Mesodermal cell (in vitro differentiated cells): ENCODE data around the gene CCDC85C.

Experiments used
- H3K27ac ChIP-seq: 2 replicates; pipeline ENCODE4 v1.7.0; 2013; ENCODE audit warnings: mild to moderate bottlenecking, low read depth, low read length, moderate library complexity; ENCODE audit not compliant: severe bottlenecking
- H3K36me3 ChIP-seq: 2 replicates; pipeline ENCODE4 v1.7.1; 2013; ENCODE audit warnings: mild to moderate bottlenecking, low read length, moderate library complexity; ENCODE audit not compliant: control insufficient read depth, insufficient read depth
- H3K4me1 ChIP-seq: one replicate; pipeline ENCODE4 v1.7.1; 2013; ENCODE audit warnings: mild to moderate bottlenecking, low read length; ENCODE audit not compliant: insufficient read depth, control insufficient read depth, poor library complexity, severe bottlenecking
- H3K4me3 ChIP-seq: 2 replicates; pipeline ENCODE4 v1.7.0; 2013; ENCODE audit warnings: low read length, control low read depth, mild to moderate bottlenecking; ENCODE audit not compliant: insufficient read depth, poor library complexity, severe bottlenecking; ENCODE audit errors: extremely low read depth
- H3K9me3 ChIP-seq: 2 replicates; pipeline ENCODE4 v1.7.1; 2013; ENCODE audit warnings: mild to moderate bottlenecking, low read length, moderate library complexity; ENCODE audit not compliant: control insufficient read depth
- WGBS, 2 experiments: methylation state at CpG; one replicate each; pipeline ENCODE4 v1.1.5; 2013; ENCODE audit warnings: missing lambda C conversion rate in 2 of 2; ENCODE audit not compliant: insufficient coverage in 2 of 2; 5-methylcytosine and 5-hydroxymethylcytosine counted together

The CCDC85C gene

DNA sequence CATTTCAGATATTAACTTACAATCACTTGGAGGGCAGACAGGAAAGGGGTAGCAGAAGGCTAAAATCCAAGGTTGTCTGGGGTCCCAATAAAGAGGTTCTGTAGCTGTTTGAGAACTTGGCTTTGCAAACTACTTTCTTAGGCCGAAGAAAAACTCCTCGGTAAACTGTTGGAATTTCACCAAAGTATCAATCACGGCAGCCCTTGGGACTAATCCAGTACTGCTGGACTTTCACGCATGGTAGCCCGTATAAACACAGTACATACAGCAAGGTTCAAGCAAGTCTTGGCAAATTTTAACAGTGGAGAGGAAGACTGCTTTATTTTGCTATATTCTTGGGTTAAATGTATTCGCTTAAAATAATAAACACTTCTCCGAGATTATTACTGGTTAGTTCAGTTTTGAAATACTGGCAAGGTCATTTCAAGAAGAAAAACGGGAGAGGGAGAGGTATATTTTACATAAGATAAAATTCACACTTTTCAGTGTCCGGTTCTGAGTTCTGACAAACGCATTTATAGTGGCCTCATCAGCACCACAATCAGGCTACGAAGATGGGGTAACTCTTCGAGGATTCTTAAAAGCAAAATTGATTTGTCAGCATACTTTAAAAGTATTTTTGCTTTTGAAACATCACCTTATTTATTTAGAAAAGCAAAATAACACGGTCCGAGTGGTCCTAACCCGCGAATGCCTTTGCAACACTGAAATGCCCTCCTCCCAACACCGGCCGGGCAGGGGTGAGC lies 124.7 kb downstream of the CCDC85C start:
- Histone ChIP-seq H3K9me3 (no peaks in the 10 kb centered on the region), H3K36me3 (no peaks in the 10 kb centered on the region), H3K4me1 (peaks cover 39% of the 10 kb centered on the region), H3K4me3 (peak overlapping the region; percentile 98), H3K27ac (peak overlapping the region; percentile 64)
- WGBS, 2 experiments: 31 to 38% methylated on average over 11 to 12 of the region's 18 CpGs

GRCh38 chr14:99478128-99478527 lies 125.9 kb downstream of the CCDC85C start:
- Histone ChIP-seq H3K4me3 (no peak overlapping the region), H3K27ac (no peak overlapping the region), H3K4me1 (peaks cover 31% of the 10 kb centered on the region), H3K9me3 (no peaks in the 10 kb centered on the region), H3K36me3 (no peaks in the 10 kb centered on the region)
- WGBS, 2 experiments: 83 to 90% methylated on average over 1 to 2 of the region's 4 CpGs

DNA sequence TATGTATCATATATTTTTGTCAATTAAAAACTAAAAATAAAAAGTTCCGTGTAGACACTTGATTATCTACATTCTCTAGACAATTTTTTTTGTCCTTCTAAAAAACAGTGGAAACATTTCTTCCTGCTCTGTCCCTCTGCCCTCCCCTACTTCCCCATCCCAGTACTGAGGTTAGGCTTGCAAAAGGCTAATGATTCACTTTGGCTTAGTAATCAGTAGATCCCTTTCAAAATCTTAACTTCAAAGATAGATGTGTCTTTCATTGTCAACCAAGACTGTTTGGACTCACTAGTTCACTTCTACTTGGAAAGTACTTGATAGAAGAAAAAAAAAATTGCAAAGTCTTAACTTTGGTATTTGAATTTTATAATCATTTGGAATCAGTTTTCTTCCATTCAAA lies 127.1 kb downstream of the CCDC85C start:
- WGBS, 2 experiments: 100% methylated on average over 1 of the region's 1 CpG; no CpG with 5 or more reads in 1 of the 2 experiments
- Histone ChIP-seq H3K4me3 (no peak overlapping the region), H3K4me1 (peaks cover 24% of the 10 kb centered on the region), H3K9me3 (no peaks in the 10 kb centered on the region), H3K27ac (no peak overlapping the region), H3K36me3 (no peaks in the 10 kb centered on the region)

GRCh38 chr14:99475660-99476059 lies 128.3 kb downstream of the CCDC85C start:
- H3K4me3 ChIP-seq: no peak overlapping the region
- WGBS, 2 experiments: 88 to 100% methylated on average over 1 of the region's 2 CpGs
- H3K27ac ChIP-seq: no peak overlapping the region
- H3K4me1 ChIP-seq: peaks cover 24% of the 10 kb centered on the region
- H3K9me3 ChIP-seq: no peaks in the 10 kb centered on the region
- no peaks in the 10 kb centered on the region for H3K36me3 ChIP-seq

DNA sequence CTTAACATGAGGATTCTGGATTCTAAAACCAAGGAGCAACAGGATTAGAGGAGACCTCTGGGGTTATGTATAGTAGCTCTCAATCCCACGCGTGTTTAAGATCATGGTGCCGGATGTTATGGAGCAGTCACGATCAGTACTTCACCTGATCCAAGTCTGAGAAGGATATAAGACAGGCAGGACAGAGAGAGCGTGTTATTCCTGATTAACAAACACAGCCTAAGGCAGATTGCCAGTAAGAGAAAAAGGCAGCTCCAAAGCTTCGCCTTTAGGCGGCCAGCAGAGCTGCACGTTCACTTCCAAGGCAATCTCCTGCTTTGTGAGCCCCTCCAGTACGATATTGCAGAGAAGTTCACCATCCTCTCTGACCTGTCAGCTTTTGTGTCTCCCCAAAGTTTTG lies 128.8 kb downstream of the CCDC85C start:
- Histone ChIP-seq H3K4me1 (peaks cover 24% of the 10 kb centered on the region), H3K9me3 (no peaks in the 10 kb centered on the region), H3K27ac (no peak overlapping the region), H3K4me3 (no peak overlapping the region), H3K36me3 (no peaks in the 10 kb centered on the region)
- 83 to 89% methylated on average over 7 to 9 of the region's 9 CpGs for WGBS, 2 experiments

DNA sequence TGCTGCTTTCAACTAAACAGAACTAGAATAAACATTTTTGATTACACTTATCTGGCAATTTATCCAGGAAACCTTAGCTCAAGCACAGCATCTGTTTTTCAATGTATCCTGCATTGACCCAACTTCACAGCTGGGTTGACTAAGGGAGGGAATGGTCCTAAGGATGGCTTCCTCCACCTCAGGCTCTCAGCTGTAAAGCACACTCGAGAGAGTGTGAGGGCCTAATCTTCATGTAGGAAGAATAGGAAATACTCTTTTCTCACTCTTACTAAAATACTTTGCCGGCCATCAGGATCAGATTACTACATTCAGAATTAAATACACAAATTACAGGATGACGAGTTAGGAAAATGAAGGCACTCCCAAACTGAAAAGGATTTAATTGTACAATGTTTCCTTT lies 130.5 kb downstream of the CCDC85C start:
- no peak overlapping the region for H3K4me3 ChIP-seq
- 100% methylated on average over 1 of the region's 3 CpGs; no CpG with 5 or more reads in 1 of the 2 experiments for WGBS, 2 experiments
- no peaks in the 10 kb centered on the region for H3K36me3 ChIP-seq

GRCh38 chr14:99472937-99473336 lies 131.1 kb downstream of the CCDC85C start:
- Histone ChIP-seq H3K36me3 (no peaks in the 10 kb centered on the region), H3K4me3 (no peak overlapping the region)
- WGBS, 2 experiments: no CpG with 5 or more reads among the region's 4 CpGs

More for the DNA sequence above, 130.5 kb downstream of the CCDC85C start:
- Histone ChIP-seq H3K9me3 (no peaks in the 10 kb centered on the region), H3K4me1 (peaks cover 16% of the 10 kb centered on the region), H3K27ac (no peak overlapping the region)

GRCh38 chr14:99471731-99472130 lies 132.3 kb downstream of the CCDC85C start:
- Histone ChIP-seq H3K27ac (no peak overlapping the region), H3K4me3 (no peak overlapping the region), H3K36me3 (no peaks in the 10 kb centered on the region), H3K9me3 (no peaks in the 10 kb centered on the region), H3K4me1 (peaks cover 14% of the 10 kb centered on the region)
- 93 to 96% methylated on average over 7 of the region's 7 CpGs for WGBS, 2 experiments

More at GRCh38 chr14:99472937-99473336, 131.1 kb downstream of the CCDC85C start:
- Histone ChIP-seq H3K27ac (no peak overlapping the region), H3K9me3 (no peaks in the 10 kb centered on the region), H3K4me1 (peaks cover 15% of the 10 kb centered on the region)

- H3K36me3 ChIP-seq: peaks cover 15% of the 10 kb centered on the region
- 89 to 90% methylated on average over 2 to 4 of the region's 8 CpGs for WGBS, 2 experiments
- peaks cover 4% of the 10 kb centered on the region for H3K4me1 ChIP-seq
- H3K9me3 ChIP-seq: no peaks in the 10 kb centered on the region
- no peak overlapping the region for H3K27ac ChIP-seq
- H3K4me3 ChIP-seq: no peak overlapping the region
These were observed 135.0 kb downstream of the CCDC85C start for GRCh38 chr14:99468836-99469592.

GRCh38 chr14:99468081-99468480 lies 135.9 kb downstream of the CCDC85C start:
- 91 to 100% methylated on average over 1 to 2 of the region's 4 CpGs for WGBS, 2 experiments
- Histone ChIP-seq H3K27ac (no peak overlapping the region), H3K4me3 (no peak overlapping the region), H3K36me3 (peaks cover 22% of the 10 kb centered on the region), H3K9me3 (no peaks in the 10 kb centered on the region), H3K4me1 (peaks cover 4% of the 10 kb centered on the region)
